ENCODE data around the gene EFCAB12.

EFCAB12 gene

DNA sequence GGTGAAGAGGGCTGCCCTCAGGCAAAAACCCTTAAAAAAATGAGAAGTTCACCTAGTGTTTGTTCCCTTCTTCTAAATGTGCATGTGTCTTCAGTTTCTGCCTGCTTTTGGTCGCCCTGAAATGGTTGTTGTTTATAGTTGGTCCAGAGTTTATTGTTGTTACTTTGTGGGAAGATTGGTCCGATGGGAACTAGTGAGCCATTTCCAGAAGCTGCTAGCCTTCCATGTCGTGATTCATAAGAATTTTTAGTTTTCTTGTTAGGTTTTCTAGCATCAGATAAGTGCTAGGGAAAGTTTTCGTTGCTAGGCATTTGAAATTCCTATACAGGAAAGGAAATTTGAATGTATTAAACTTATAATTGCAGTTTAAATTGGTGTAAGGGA, 45.3 kb upstream of the EFCAB12 start:
- Histone ChIP-seq H3K79me1 (ENCODE audit: low read length) (no peaks in the 10 kb centered on the region), H3K9me3 (ENCODE audit: insufficient read depth, low read depth, low read length) (no peaks in the 10 kb centered on the region), H3K14ac (ENCODE audit: low read length) (no peak overlapping the region), H3K4me2 (ENCODE audit: low read length) (no peak overlapping the region), H3K79me2 (ENCODE audit: control insufficient read depth, insufficient read depth, low read length, poor library complexity) (no peaks in the 10 kb centered on the region), H4K8ac (ENCODE audit: low read depth, low read length) (no peak overlapping the region), H3K9ac (ENCODE audit: low read length) (no peak overlapping the region), H4K91ac (ENCODE audit: low read depth, low read length) (no peak overlapping the region), H4K12ac (ENCODE audit: low read depth, low read length) (no peak overlapping the region), H3K4me1 (ENCODE audit: control insufficient read depth in 1 of 2, insufficient read depth in 2 of 2, low read length in 2 of 2) (no peaks in the 10 kb centered on the region), H2BK120ac (ENCODE audit: insufficient read depth, low read length, poor library complexity) (no peak overlapping the region), H3K27me3 (ENCODE audit: insufficient read depth, low read length) (no peaks in the 10 kb centered on the region), H3K18ac (ENCODE audit: low read length) (no peak overlapping the region), H2BK5ac (ENCODE audit: low read depth, low read length, poor library complexity) (no peak overlapping the region), H3K23ac (ENCODE audit: low read length) (no peak overlapping the region), H3K4ac (ENCODE audit: low read depth, low read length) (no peak overlapping the region), H3K4me3 (ENCODE audit: low read depth, low read length) (no peak overlapping the region), H3K36me3 (ENCODE audit: control insufficient read depth in 1 of 2, insufficient read depth in 2 of 2, low read length in 2 of 2) (peaks cover 10 to 14% of the 10 kb centered on the region in 2 experiments), H2BK12ac (ENCODE audit: low read length) (no peak overlapping the region), H2AFZ (ENCODE audit: insufficient read depth, low read length, poor library complexity) (no peak overlapping the region), H3K27ac (ENCODE audit: low read depth, low read length) (no peak overlapping the region), H2AK5ac (ENCODE audit: low read length) (no peak overlapping the region)
- peak in 1 of 2 donors; percentile 46 for DNase-seq
- no CpG with 5 or more reads among the region's 4 CpGs for WGBS (ENCODE audit: extremely low coverage, insufficient coverage, insufficient read length)

DNA sequence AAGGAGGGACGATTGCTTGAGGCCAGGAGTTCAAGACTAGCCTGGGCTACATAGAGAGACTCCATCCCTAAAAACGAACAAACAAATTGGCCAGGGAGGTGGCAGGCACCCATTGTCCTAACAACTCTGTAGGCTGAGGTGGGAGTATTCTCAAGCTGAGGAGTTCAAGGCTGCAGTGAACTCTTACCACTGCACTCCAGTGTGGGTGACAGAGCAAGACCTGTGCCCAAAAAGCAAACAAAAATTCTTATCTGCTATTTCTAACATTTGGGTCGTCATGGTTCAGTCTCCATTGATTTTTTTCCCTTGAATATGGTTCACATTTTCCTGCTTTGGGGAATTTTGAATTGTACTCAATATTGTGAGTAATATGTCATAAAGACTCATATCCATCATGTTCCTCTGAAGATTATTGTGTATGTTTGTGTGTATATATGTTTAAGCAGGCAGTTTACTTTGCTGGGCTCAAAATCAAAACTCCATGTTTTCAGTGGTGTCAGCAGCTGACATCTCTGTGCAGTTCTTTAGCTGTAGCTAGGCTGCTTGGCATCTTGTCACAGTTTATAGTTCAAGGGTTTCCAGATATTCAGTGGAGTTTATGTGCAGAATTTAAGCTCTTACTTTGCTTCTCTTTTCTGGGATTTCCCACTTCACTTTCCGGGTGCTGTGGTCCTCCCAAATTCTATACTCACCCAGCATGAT, 44.8 kb upstream of the EFCAB12 start:
- Histone ChIP-seq H2BK5ac (ENCODE audit: low read depth, low read length, poor library complexity) (no peak overlapping the region), H3K23ac (ENCODE audit: low read length) (no peak overlapping the region), H3K4me1 (ENCODE audit: control insufficient read depth in 1 of 2, insufficient read depth in 2 of 2, low read length in 2 of 2) (no peaks in the 10 kb centered on the region), H3K27ac (ENCODE audit: low read depth, low read length) (no peak overlapping the region), H4K91ac (ENCODE audit: low read depth, low read length) (no peak overlapping the region), H2BK120ac (ENCODE audit: insufficient read depth, low read length, poor library complexity) (no peak overlapping the region), H3K4me2 (ENCODE audit: low read length) (no peak overlapping the region), H3K79me2 (ENCODE audit: control insufficient read depth, insufficient read depth, low read length, poor library complexity) (no peaks in the 10 kb centered on the region), H2BK12ac (ENCODE audit: low read length) (no peak overlapping the region), H3K4ac (ENCODE audit: low read depth, low read length) (no peak overlapping the region), H3K36me3 (ENCODE audit: control insufficient read depth in 1 of 2, insufficient read depth in 2 of 2, low read length in 2 of 2) (peaks cover 10 to 14% of the 10 kb centered on the region in 2 experiments), H3K18ac (ENCODE audit: low read length) (no peak overlapping the region), H4K8ac (ENCODE audit: low read depth, low read length) (no peak overlapping the region), H3K9me3 (ENCODE audit: insufficient read depth, low read depth, low read length) (no peaks in the 10 kb centered on the region), H4K12ac (ENCODE audit: low read depth, low read length) (no peak overlapping the region), H3K9ac (ENCODE audit: low read length) (no peak overlapping the region), H3K79me1 (ENCODE audit: low read length) (no peaks in the 10 kb centered on the region), H3K27me3 (ENCODE audit: insufficient read depth, low read length) (no peaks in the 10 kb centered on the region), H3K14ac (ENCODE audit: low read length) (no peak overlapping the region), H2AFZ (ENCODE audit: insufficient read depth, low read length, poor library complexity) (no peak overlapping the region), H3K4me3 (ENCODE audit: low read depth, low read length) (no peak overlapping the region), H2AK5ac (ENCODE audit: low read length) (no peak overlapping the region)
- no CpG with 5 or more reads among the region's 4 CpGs for WGBS (ENCODE audit: extremely low coverage, insufficient coverage, insufficient read length)
- no peak for DNase-seq

DNA sequence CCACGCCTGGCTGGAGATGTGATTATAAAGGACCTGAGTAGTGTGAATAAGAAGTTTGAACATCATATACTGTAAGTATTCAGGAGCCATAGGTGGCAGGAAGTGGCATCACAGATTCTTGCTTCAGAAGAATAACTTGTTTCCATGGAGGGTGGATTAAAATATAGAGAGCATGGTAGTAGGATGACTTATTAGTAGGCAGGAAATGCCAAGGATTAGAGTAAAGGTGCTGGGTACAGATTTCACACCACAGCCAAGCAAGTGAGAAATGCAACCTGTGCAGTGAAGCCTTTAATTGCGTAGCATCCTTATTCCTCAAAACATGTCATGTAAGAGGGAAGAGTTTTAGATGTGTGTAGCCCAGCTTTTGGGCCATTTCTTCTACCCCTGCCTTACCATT, 42.4 kb upstream of the EFCAB12 start:
- no peak overlapping the region for H4K8ac ChIP-seq (ENCODE audit: low read depth, low read length)
- H3K79me1 ChIP-seq (ENCODE audit: low read length), result no peaks in the 10 kb centered on the region
- no CpG with 5 or more reads among the region's 2 CpGs for WGBS (ENCODE audit: extremely low coverage, insufficient coverage, insufficient read length)
- H4K12ac ChIP-seq (ENCODE audit: low read depth, low read length), result no peak overlapping the region
- H3K27ac ChIP-seq (ENCODE audit: low read depth, low read length), result no peak overlapping the region
- no peak overlapping the region for H3K4me2 ChIP-seq (ENCODE audit: low read length)
- no peak overlapping the region for H3K23ac ChIP-seq (ENCODE audit: low read length)
- no peak overlapping the region for H3K4ac ChIP-seq (ENCODE audit: low read depth, low read length)
- no peak overlapping the region for H2AK5ac ChIP-seq (ENCODE audit: low read length)
- no peak overlapping the region for H2BK12ac ChIP-seq (ENCODE audit: low read length)
- no peaks in the 10 kb centered on the region for H3K79me2 ChIP-seq (ENCODE audit: control insufficient read depth, insufficient read depth, low read length, poor library complexity)
- H3K4me3 ChIP-seq (ENCODE audit: low read depth, low read length), result no peak overlapping the region
- H2BK120ac ChIP-seq (ENCODE audit: insufficient read depth, low read length, poor library complexity), result no peak overlapping the region
- H3K4me1 ChIP-seq (ENCODE audit: control insufficient read depth in 1 of 2, insufficient read depth in 2 of 2, low read length in 2 of 2), result peaks cover 0 to 2% of the 10 kb centered on the region in 2 experiments
- H2BK5ac ChIP-seq (ENCODE audit: low read depth, low read length, poor library complexity), result no peak overlapping the region
- no peaks in the 10 kb centered on the region for H3K9me3 ChIP-seq (ENCODE audit: insufficient read depth, low read depth, low read length)
- no peak for DNase-seq
- H3K14ac ChIP-seq (ENCODE audit: low read length), result no peak overlapping the region
- H4K91ac ChIP-seq (ENCODE audit: low read depth, low read length), result no peak overlapping the region
- H3K18ac ChIP-seq (ENCODE audit: low read length), result no peak overlapping the region
- H3K36me3 ChIP-seq (ENCODE audit: control insufficient read depth in 1 of 2, insufficient read depth in 2 of 2, low read length in 2 of 2), result peaks cover 6 to 7% of the 10 kb centered on the region in 2 experiments
- H2AFZ ChIP-seq (ENCODE audit: insufficient read depth, low read length, poor library complexity), result no peak overlapping the region
- no peak overlapping the region for H3K9ac ChIP-seq (ENCODE audit: low read length)
- no peaks in the 10 kb centered on the region for H3K27me3 ChIP-seq (ENCODE audit: insufficient read depth, low read length)

GRCh38 chr3:129469026-129469425, 40.6 kb upstream of the EFCAB12 start:
- Histone ChIP-seq H2BK5ac (ENCODE audit: low read depth, low read length, poor library complexity) (no peak overlapping the region), H3K9ac (ENCODE audit: low read length) (no peak overlapping the region)

More at GRCh38 chr3:129469026-129469425, 40.6 kb upstream of the EFCAB12 start:
- H4K12ac ChIP-seq (ENCODE audit: low read depth, low read length), result no peak overlapping the region
- no peaks in the 10 kb centered on the region for H3K27me3 ChIP-seq (ENCODE audit: insufficient read depth, low read length)
- H3K9me3 ChIP-seq (ENCODE audit: insufficient read depth, low read depth, low read length), result no peaks in the 10 kb centered on the region
- no peak overlapping the region for H3K27ac ChIP-seq (ENCODE audit: low read depth, low read length)
- no peak overlapping the region for H3K18ac ChIP-seq (ENCODE audit: low read length)
- H3K79me2 ChIP-seq (ENCODE audit: control insufficient read depth, insufficient read depth, low read length, poor library complexity), result no peaks in the 10 kb centered on the region
- H2AK5ac ChIP-seq (ENCODE audit: low read length), result no peak overlapping the region
- no peak overlapping the region for H2BK120ac ChIP-seq (ENCODE audit: insufficient read depth, low read length, poor library complexity)
- WGBS (ENCODE audit: extremely low coverage, insufficient coverage, insufficient read length), result no CpG with 5 or more reads among the region's 2 CpGs
- H3K36me3 ChIP-seq (ENCODE audit: control insufficient read depth in 1 of 2, insufficient read depth in 2 of 2, low read length in 2 of 2), result peaks cover 6 to 8% of the 10 kb centered on the region in 2 experiments
- no peaks in the 10 kb centered on the region for H3K79me1 ChIP-seq (ENCODE audit: low read length)
- H3K4me1 ChIP-seq (ENCODE audit: control insufficient read depth in 1 of 2, insufficient read depth in 2 of 2, low read length in 2 of 2), result peaks cover 0 to 2% of the 10 kb centered on the region in 2 experiments
- H3K4ac ChIP-seq (ENCODE audit: low read depth, low read length), result no peak overlapping the region
- H4K8ac ChIP-seq (ENCODE audit: low read depth, low read length), result no peak overlapping the region
- H3K14ac ChIP-seq (ENCODE audit: low read length), result no peak overlapping the region
- no peak overlapping the region for H2AFZ ChIP-seq (ENCODE audit: insufficient read depth, low read length, poor library complexity)
- H4K91ac ChIP-seq (ENCODE audit: low read depth, low read length), result no peak overlapping the region
- H3K23ac ChIP-seq (ENCODE audit: low read length), result no peak overlapping the region
- no peak overlapping the region for H2BK12ac ChIP-seq (ENCODE audit: low read length)
- DNase-seq, result no peak
- H3K4me3 ChIP-seq (ENCODE audit: low read depth, low read length), result no peak overlapping the region
- H3K4me2 ChIP-seq (ENCODE audit: low read length), result no peak overlapping the region
